Kidney epithelial cell (primary cell): ENCODE measurements around the gene BBS4. TPM values are rescaled to one million over a fixed set of nuclear protein-coding genes. Genes with fewer than 3 reads are reported as not detected.
"Not testable (repeated sequence)": the region's sequence is repeated elsewhere in the genome, so short reads cannot be mapped to it uniquely, and the experiment has no call there.

Experiments
- DNase-seq: peaks from one replicate; pipeline ENCODE4 v3.0.0-alpha.2; 2010; ENCODE audit warnings: low read depth
- H3K27me3 ChIP-seq: 2 replicates; pipeline ENCODE4 v1.6.0; 2011; ENCODE audit warnings: low read length; ENCODE audit not compliant: control insufficient read depth, insufficient read depth
- H3K36me3 ChIP-seq: 2 replicates; pipeline ENCODE4 v1.5.1; 2011; ENCODE audit warnings: low read length; ENCODE audit not compliant: control insufficient read depth, insufficient read depth
- H3K4me3 ChIP-seq: 2 replicates; pipeline ENCODE4 v1.5.1; 2011; ENCODE audit warnings: low read depth, mild to moderate bottlenecking, control low read depth, low read length
- CTCF ChIP-seq: IDR thresholded peaks from 2 replicates; pipeline ENCODE4 v1.5.1; 2011; ENCODE audit warnings: mild to moderate bottlenecking, moderate library complexity, low read length, control low read depth, inconsistent platforms; ENCODE audit not compliant: insufficient read depth, poor library complexity, severe bottlenecking
- total RNA-seq: library from RNA; depleted of rRNA; stranded (reverse); fragments of >200 nt; gene quantifications from 2 replicates; pipeline ENCODE4 v1.2.3, GENCODE V29; 2015

The BBS4 gene
- 18.8 and 30.7 TPM in 2 replicates for total RNA-seq

- no peak for TF ChIP-seq CTCF
These were observed at the start of gene BBS4, which contains the start of gene HIGD2B for GRCh38 chr15:72685925-72686794. Gene BBS4 (plus strand): TSS chr15:72686207. CDS start chr15:72686228, 21 bp downstream. Gene HIGD2B (minus strand): TSS chr15:72686182. CDS start chr15:72676374, 9,808 bp downstream.

GRCh38 chr15:72636519-72637282 is 49.3 kb upstream of the BBS4 start:
- H3K36me3 ChIP-seq, H3K27me3 ChIP-seq: not testable (repeated sequence)
- DNase-seq, result peak; percentile 34
- H3K4me3 ChIP-seq, result peak overlapping the region; percentile 25

More at GRCh38 chr15:72685925-72686794, at the start of gene BBS4, which contains the start of gene HIGD2B:
- peak within 1 kb of the TSS; percentile 74 for H3K4me3 ChIP-seq
- no peaks in the 10 kb centered on the region for H3K36me3 ChIP-seq
- no peaks in the 10 kb centered on the region for H3K27me3 ChIP-seq
- DNase-seq, result peak; percentile 69

- not testable (repeated sequence) for DNase-seq, H3K36me3 ChIP-seq, H3K27me3 ChIP-seq, H3K4me3 ChIP-seq
These were observed 46.1 kb upstream of the BBS4 start for GRCh38 chr15:72639759-72640483.

- DNase-seq, H3K36me3 ChIP-seq, H3K27me3 ChIP-seq, H3K4me3 ChIP-seq: not testable (repeated sequence)
These were observed 43.7 kb upstream of the BBS4 start for GRCh38 chr15:72642271-72642670.

- not testable (repeated sequence) for DNase-seq
These were observed 37.3 kb upstream of the BBS4 start for GRCh38 chr15:72648631-72649253.

GRCh38 chr15:72654397-72654796 is 31.6 kb upstream of the BBS4 start, which contains the start of gene GOLGA6B:
Gene GOLGA6B (plus strand): TSS chr15:72654697. CDS start chr15:72654738, 41 bp downstream.
- not testable (repeated sequence) for H3K36me3 ChIP-seq, H3K4me3 ChIP-seq, H3K27me3 ChIP-seq, DNase-seq

More at GRCh38 chr15:72648631-72649253, 37.3 kb upstream of the BBS4 start:
- not testable (repeated sequence) for H3K4me3 ChIP-seq, H3K27me3 ChIP-seq, H3K36me3 ChIP-seq

- H3K36me3 ChIP-seq, DNase-seq, H3K27me3 ChIP-seq, H3K4me3 ChIP-seq: not testable (repeated sequence)
These were observed 30.0 kb upstream of the BBS4 start for GRCh38 chr15:72656014-72656413.

GRCh38 chr15:72661081-72661480 is 24.9 kb upstream of the BBS4 start:
- H3K36me3 ChIP-seq, H3K4me3 ChIP-seq, H3K27me3 ChIP-seq, DNase-seq: not testable (repeated sequence)

GRCh38 chr15:72663931-72664330 is 22.1 kb upstream of the BBS4 start:
- not testable (repeated sequence) for H3K36me3 ChIP-seq, H3K4me3 ChIP-seq, H3K27me3 ChIP-seq, DNase-seq

- H3K4me3 ChIP-seq, H3K27me3 ChIP-seq, DNase-seq, H3K36me3 ChIP-seq: not testable (repeated sequence)
These were observed 20.3 kb upstream of the BBS4 start for GRCh38 chr15:72665706-72666105.

- not testable (repeated sequence) for DNase-seq, H3K4me3 ChIP-seq, H3K36me3 ChIP-seq, H3K27me3 ChIP-seq
These were observed 16.2 kb upstream of the BBS4 start for GRCh38 chr15:72669803-72670202.
